ENCODE results near the gene TAF4.

Gene TAF4

DNA sequence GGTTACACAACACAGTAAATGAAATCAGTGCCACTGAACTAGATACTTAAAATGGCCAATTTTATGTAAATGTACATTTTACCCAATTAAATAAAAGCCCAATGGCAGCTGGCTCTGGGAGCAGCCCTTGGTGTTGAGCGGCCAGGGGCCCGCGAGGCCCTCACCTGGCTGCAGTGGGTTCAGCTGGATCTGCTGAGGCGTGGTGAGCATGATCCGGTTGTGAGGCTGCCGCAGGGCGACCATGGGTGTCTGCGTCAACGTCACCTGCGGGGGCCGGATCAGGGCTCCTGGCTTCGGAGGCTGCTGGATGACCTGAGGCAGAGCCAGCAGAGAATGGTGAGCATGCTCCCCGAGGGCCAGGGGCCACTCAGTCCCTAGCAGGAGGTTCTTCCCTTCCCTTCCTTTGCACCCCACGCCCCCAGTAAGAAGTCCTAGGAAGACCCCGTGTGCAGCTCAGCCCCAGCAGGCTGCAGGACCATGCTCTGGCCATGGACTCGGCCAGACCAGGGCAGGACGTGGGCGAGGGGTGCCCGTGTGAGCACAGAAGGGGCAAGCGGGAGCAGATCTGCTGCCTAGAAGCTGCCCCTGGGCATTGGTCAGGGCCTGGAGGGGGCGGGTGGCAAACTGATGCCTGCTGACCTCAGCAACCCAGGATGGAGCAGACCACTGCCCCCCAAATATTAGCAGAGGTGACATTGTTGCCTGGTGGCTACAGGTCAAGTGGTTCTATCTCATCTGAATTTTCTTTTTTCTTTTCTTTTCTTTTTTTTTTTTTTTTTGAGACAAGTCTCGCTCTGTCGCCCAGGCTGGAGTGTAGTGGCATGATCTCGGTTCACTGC lies 61.9 kb downstream of the TAF4 start:
- no peak for TF ChIP-seq POLR2A (IDR thresholded peaks at IDR 0.05; ENCODE audit: low read depth, low read length)
- no peak for TF ChIP-seq TAF1 (IDR thresholded peaks at IDR 0.05; ENCODE audit: borderline replicate concordance, low read depth, low read length)
- no peak for TF ChIP-seq POLR2AphosphoS5 (IDR thresholded peaks at IDR 0.05; ENCODE audit: low read depth, low read length)
- no peak for FAIRE-seq
- no peak for DNase-seq (ENCODE audit: insufficient read length)

DNA sequence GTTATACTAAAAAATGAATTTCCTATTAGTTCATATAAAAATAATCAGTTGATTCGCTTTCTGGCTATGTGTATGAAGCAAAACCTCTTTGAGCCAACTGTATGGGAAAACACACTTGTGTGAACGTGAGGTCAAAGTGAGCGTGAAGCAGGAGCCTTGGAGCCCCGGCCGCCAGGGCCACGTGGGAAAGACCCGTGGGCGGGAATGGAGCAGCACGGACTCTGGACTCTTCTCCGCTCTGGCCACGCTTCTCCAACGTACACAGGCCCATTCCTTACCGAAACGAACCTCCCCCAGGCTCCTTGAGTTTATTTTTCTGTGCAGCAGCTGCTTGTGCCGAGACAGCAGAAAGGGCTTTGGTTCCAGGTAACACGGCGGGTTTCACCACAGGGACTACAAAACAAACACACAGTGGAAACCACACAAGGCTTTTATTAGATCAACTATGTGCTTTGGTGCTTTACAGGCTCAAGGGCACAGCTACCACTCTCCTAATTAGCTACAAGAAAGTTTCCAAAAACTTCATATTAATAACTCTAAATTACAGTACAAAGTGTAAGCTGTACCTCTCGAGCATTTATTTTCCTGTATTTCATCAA lies 62.7 kb downstream of the TAF4 start:
- no peak for DNase-seq (ENCODE audit: insufficient read length)
- FAIRE-seq: no peak
- no peak for TF ChIP-seq POLR2A (IDR thresholded peaks at IDR 0.05; ENCODE audit: low read depth, low read length)
- TF ChIP-seq TAF1 (IDR thresholded peaks at IDR 0.05; ENCODE audit: borderline replicate concordance, low read depth, low read length): no peak
- no peak for TF ChIP-seq POLR2AphosphoS5 (IDR thresholded peaks at IDR 0.05; ENCODE audit: low read depth, low read length)

DNA sequence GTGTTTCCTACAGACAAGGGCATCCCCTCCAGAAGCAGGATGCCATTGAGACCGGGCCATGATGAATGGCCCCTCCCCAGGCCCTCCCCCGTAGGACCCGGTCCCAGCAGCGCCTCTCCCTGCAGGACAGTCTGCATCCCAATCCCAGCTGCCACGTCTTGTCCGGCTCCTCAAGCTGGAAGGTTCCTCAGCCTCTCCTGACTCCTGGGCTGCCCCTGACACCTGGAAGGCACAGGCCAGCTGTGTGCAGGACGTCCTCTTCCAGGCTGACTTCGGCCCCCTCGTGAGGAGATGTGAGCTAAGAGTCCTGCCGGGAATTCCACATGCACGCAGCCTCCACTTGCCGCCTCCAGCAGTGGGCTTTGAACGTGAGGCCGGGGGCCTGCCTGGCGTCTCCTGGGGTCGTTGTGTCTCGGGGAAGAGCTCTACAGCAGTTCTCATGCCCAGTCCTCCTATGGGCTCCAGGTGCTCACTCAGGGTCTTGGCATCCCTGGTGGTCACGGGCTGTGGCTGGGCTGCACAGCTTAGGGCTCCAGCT lies 64.4 kb downstream of the TAF4 start:
- no peak for TF ChIP-seq POLR2AphosphoS5 (IDR thresholded peaks at IDR 0.05; ENCODE audit: low read depth, low read length)
- TF ChIP-seq TAF1 (IDR thresholded peaks at IDR 0.05; ENCODE audit: borderline replicate concordance, low read depth, low read length): no peak
- no peak for TF ChIP-seq POLR2A (IDR thresholded peaks at IDR 0.05; ENCODE audit: low read depth, low read length)
- FAIRE-seq (no peak), DNase-seq (ENCODE audit: insufficient read length) (no peak)

- no peak for FAIRE-seq
- DNase-seq (ENCODE audit: insufficient read length): no peak
- TF ChIP-seq TAF1 (IDR thresholded peaks at IDR 0.05; ENCODE audit: borderline replicate concordance, low read depth, low read length) (no peak), POLR2AphosphoS5 (IDR thresholded peaks at IDR 0.05; ENCODE audit: low read depth, low read length) (no peak), POLR2A (IDR thresholded peaks at IDR 0.05; ENCODE audit: low read depth, low read length) (no peak)
Observed at GRCh38 chr20:61998343-61999121, 67.1 kb downstream of the TAF4 start.

GRCh38 chr20:61997891-61998290 lies 67.8 kb downstream of the TAF4 start:
- no peak for DNase-seq (ENCODE audit: insufficient read length)
- TF ChIP-seq TAF1 (IDR thresholded peaks at IDR 0.05; ENCODE audit: borderline replicate concordance, low read depth, low read length) (no peak), POLR2AphosphoS5 (IDR thresholded peaks at IDR 0.05; ENCODE audit: low read depth, low read length) (no peak), POLR2A (IDR thresholded peaks at IDR 0.05; ENCODE audit: low read depth, low read length) (no peak)
- FAIRE-seq: no peak

DNA sequence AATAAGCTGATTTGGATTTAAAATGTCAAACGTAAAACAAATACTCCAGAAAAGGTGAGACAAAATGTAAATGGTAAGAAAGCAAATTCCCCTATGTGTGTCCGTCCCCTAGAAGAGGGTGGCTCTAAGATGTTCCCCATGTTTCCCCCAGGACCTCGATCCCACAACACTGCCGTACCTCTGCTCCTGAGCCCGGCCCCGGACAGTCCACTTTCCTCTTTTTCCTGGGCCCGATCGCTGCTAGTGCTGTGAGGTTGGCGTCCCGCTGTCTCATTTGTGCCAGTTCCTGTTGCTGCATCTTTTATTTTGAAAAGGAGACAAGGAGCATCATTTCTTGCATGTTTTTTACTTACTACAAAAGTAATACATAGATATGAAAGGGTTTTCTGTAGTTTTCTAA lies 68.3 kb downstream of the TAF4 start:
- FAIRE-seq (no peak), DNase-seq (ENCODE audit: insufficient read length) (no peak)
- no peak for TF ChIP-seq TAF1 (IDR thresholded peaks at IDR 0.05; ENCODE audit: borderline replicate concordance, low read depth, low read length)
- no peak for TF ChIP-seq POLR2AphosphoS5 (IDR thresholded peaks at IDR 0.05; ENCODE audit: low read depth, low read length)
- no peak for TF ChIP-seq POLR2A (IDR thresholded peaks at IDR 0.05; ENCODE audit: low read depth, low read length)

DNA sequence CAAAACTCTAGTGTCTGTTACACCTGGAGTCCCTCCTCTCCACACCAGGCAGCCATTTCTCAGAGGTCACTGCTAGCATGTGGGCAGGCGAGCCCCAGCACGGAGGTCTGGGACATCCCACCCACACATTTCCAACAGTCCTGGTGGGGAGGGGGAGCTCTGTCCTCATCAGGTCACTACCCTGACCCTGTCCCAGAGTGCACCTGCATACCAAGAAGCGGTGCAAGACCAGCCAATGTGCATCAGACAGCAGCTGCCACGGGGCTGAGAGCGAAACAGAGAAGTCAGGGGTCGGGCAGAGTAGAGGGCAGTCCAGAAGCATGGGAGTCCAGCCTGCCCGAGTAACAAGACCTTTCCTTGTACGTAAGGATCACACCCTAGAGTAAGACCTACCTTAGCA lies 71.1 kb downstream of the TAF4 start:
- no peak for FAIRE-seq

DNA sequence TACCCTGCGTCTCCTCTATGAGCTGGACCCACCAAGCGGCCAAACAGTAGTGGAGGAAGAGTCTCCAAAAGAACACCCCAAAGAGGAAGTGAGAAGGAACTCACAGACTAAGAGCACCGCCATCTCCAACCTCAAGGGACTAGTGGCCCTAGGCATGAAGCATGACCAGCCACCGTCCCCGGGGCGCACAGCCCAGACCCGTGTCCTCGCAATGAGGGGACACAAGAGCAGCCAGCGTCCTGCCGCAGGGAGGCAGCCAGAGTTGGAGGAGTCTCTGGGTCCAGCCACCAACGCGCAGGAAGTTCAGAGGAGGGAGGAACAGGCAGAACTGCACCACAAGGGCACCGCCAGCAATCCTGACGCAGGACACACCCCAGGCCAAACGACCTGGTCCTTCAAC lies 72.6 kb downstream of the TAF4 start:
- FAIRE-seq (no peak), DNase-seq (ENCODE audit: insufficient read length) (no peak)
- no peak for TF ChIP-seq POLR2AphosphoS5 (IDR thresholded peaks at IDR 0.05; ENCODE audit: low read depth, low read length)
- no peak for TF ChIP-seq TAF1 (IDR thresholded peaks at IDR 0.05; ENCODE audit: borderline replicate concordance, low read depth, low read length)
- no peak for TF ChIP-seq POLR2A (IDR thresholded peaks at IDR 0.05; ENCODE audit: low read depth, low read length)

More for the DNA sequence above, 71.1 kb downstream of the TAF4 start:
- no peak for DNase-seq (ENCODE audit: insufficient read length)
- no peak for TF ChIP-seq POLR2AphosphoS5 (IDR thresholded peaks at IDR 0.05; ENCODE audit: low read depth, low read length)
- TF ChIP-seq TAF1 (IDR thresholded peaks at IDR 0.05; ENCODE audit: borderline replicate concordance, low read depth, low read length): no peak
- TF ChIP-seq POLR2A (IDR thresholded peaks at IDR 0.05; ENCODE audit: low read depth, low read length): no peak

GRCh38 chr20:61991476-61991875 lies 74.2 kb downstream of the TAF4 start:
- no peak for TF ChIP-seq TAF1 (IDR thresholded peaks at IDR 0.05; ENCODE audit: borderline replicate concordance, low read depth, low read length)
- no peak for TF ChIP-seq POLR2AphosphoS5 (IDR thresholded peaks at IDR 0.05; ENCODE audit: low read depth, low read length)
- no peak for TF ChIP-seq POLR2A (IDR thresholded peaks at IDR 0.05; ENCODE audit: low read depth, low read length)
- no peak for DNase-seq (ENCODE audit: insufficient read length)
- no peak for FAIRE-seq

GRCh38 chr20:61990484-61990883 lies 75.2 kb downstream of the TAF4 start:
- TF ChIP-seq TAF1 (IDR thresholded peaks at IDR 0.05; ENCODE audit: borderline replicate concordance, low read depth, low read length) (no peak), POLR2A (IDR thresholded peaks at IDR 0.05; ENCODE audit: low read depth, low read length) (no peak), POLR2AphosphoS5 (IDR thresholded peaks at IDR 0.05; ENCODE audit: low read depth, low read length) (no peak)
- FAIRE-seq (no peak), DNase-seq (ENCODE audit: insufficient read length) (no peak)

GRCh38 chr20:61989741-61990140 lies 75.9 kb downstream of the TAF4 start:
- no peak for FAIRE-seq
- TF ChIP-seq TAF1 (IDR thresholded peaks at IDR 0.05; ENCODE audit: borderline replicate concordance, low read depth, low read length) (no peak), POLR2A (IDR thresholded peaks at IDR 0.05; ENCODE audit: low read depth, low read length) (no peak), POLR2AphosphoS5 (IDR thresholded peaks at IDR 0.05; ENCODE audit: low read depth, low read length) (no peak)
- DNase-seq (ENCODE audit: insufficient read length): no peak

Data from GM12892 (cell line).